OCI-M2 (cell line): ENCODE data around the gene GNAO1.

Source experiments
- DNase-seq: peaks from one replicate; lab custom pipeline; 2025; ENCODE audit not compliant: unreplicated experiment; lab: John Stamatoyannopoulos, UW

The GNAO1 gene

DNA sequence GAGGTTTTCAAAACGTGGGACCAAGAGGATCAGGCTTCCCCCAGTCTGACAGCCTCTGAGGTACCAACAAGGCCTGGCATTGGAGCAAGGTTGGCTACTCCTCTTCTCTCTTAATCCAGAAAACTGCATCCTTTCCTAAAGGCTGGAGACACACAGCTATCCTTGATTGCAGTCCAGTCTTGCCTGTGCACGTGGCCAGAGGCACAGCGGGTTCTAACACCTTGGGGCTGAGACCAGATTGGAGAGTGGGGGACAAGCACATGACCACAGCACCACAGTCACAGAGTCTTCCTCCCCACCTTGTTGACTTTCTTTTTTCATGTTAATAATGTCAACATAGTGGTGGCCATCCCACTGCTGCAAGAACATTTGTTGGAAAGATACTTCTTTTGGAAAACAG, 46.9 kb downstream of the GNAO1 start:
- no peak for DNase-seq

DNA sequence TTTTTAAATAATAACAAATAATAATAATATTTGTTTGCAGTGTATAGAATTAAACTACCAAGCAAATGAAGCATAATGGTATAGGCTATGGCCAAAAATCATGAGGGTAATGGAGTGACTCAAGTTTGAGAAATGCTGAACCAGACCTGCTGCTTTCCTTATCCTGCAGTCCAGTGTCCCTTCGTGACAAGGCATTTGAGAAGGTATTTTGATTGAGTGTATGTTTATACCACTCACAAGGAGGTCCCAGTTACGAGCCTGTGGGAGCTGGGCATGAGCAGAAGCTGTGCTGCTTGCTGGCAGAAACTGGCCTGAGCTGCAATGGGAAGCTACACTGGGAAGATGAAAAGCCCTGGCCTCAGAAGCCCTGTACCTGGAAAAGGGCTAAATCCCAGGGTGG, 50.3 kb downstream of the GNAO1 start:
- DNase-seq = no peak

DNA sequence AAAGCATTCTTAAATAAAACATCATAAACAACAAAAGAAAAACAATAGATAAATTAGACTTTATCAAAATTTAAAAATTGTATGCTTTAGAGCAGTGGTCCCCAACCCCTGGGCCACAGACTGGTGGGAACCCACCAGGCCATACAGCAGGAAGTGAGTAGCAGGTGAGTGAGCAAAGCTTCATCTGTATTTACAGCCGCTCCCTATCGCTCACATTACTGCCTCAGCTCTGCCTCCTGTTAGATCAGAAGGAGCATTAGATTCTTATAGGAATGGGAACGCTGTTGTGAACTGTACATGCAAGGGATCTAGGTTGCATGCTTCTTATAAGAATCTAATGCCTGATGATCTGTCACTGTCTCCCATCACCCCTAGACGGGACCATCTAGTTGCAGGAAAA, 51.5 kb downstream of the GNAO1 start:
- no peak for DNase-seq

DNA sequence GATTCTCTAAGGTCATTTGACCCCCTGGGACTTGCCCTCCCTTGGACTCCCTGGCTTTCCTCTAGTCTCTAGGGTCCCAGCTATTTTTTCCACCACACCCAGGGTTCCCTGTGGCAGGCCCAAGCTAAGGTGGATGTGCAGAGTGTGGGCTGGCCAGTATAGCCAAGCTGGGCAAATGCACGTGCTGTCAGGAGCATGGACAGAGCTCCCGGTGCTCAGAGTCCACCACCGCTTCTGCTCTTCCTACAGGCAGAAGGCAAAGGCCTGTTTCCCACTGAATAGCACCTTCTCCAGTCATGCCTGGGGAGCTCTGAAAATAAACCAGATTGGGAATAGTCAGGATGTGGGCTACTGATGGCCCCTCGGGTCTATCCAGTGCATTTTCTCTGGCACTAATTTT, 53.3 kb downstream of the GNAO1 start:
- DNase-seq = no peak

DNA sequence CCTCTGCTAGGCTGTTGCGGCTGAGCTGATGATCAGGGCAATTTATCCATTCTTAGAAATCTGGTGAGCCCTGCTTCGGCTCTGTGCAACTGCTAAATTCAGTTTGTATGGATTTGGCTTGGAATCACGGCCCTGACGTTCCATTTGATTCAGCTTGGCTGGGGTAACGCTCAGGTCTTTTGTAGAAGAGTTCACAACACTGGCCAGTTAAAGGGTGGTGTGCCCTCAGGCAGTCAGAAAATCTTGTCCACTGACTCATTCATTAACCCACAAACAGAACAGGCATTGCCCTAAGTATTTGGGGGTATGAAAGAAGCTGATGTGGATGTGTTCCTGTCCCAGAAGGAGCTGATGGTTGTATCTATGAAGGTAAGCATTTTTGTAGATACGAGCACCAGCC, 53.9 kb downstream of the GNAO1 start:
- no peak for DNase-seq

DNA sequence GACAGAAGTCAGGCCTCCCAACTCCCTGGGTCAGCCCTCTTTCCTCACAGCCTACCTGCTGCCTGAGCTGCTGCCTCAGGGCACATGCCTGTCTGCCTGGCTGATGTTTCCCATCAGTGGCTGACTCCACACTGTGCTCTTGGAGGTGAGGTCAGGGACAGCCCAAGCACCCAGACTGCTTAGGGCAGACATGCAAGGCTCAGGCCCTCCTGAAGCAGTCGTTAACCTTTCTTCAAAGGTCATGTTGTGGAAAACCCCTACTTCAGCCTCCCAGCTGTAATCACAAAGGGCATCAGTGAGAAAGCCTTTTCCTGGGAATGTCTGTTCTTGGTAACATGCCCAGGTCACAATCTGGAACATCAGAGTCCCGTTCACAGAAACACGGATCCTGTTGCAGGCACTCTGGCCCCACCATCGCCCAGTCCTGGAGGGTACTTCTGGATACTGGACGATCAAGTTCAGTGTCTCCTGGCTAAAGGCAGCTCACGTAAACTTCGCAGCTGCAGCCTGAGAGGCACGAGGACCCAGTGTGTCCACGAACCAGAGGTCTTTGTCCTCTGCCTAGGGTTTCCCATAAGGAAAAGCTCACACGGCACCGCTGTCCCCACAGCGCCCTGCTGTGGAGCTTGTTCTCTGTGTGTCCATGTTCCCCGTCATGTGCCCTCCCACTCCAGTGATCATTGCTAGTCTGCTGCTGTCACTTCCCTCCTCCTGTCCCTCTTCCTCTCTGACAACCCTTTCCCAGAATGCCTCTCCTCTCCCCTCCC, 54.9 kb downstream of the GNAO1 start:
- no peak for DNase-seq

DNA sequence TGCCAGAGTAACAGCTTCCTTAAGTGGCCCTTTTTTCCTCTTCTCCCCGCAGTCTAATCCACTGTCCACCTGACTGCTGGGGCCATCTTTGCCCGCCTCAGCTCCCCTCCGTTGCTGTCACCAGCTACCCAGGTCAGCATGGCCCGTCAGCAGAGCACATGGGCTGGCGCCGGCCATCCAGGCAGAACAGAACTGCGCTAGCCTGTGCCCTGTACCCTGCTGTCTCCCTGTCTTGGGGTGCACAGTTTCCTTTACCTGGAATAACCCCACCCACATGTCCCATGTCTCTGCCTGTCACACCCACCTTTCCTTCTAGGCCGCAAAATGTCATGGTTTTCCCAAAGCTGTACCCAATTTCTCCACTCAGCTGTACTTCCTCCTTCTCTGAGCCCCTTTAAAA, 55.7 kb downstream of the GNAO1 start:
- no peak for DNase-seq

DNA sequence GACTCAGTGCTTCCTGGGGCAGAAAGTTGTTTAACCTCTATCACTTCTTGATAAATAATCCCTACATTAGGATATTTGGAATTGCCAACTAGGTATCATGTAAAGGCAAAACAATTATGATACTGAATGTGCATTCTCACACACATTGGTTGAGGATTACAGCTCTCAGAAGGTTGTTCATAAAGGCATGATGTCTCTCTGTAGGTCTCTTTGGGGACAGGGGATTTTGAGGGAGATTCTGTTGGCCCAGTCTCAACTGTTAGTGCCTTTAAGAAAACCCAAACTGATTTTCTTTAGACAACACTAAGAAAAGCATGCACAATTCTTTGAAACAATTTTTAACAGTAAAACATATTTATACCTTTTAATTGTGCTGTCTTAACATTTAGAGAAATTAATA, 56.5 kb downstream of the GNAO1 start:
- DNase-seq = no peak

DNA sequence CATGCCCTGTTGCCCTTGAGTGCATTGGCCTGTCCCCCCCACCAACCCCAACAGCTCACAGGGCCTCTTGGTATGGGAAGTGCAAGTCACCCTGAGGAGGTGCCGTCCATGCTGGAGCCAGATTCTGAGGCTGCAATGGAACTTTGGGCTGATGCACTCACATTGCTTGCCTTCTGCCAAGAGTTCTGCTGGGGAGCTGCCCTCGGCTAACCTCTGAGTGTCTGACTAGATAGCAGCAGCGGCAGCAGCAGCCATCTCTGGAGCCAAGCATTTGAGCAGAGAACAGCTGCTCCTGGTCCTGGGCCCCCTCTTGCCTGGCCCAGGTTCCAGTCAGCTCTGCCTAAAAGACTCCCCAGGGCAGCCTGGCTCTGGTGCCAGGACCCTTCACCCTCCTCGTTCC, 61.5 kb downstream of the GNAO1 start:
- DNase-seq = no peak

DNA sequence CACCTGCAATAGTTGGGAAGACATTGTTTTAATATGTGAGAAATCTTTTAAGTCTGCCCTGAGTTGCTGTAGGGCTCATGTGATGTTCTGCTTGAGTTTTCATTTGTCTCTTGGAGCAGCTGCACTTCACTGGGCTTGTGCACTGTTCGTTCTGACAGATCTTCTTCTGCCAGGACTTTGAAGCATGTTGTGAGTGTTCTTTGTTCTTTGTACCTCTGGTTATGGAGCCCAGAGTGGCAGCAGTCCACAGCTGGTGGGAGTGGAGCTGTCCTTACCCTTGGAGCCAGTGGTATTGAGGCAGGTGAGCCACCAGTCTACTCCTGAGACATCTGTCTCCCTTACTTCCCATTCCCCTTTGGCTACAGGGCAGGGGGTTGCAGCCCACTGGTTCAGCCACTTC, 64.6 kb downstream of the GNAO1 start:
- DNase-seq = no peak

DNA sequence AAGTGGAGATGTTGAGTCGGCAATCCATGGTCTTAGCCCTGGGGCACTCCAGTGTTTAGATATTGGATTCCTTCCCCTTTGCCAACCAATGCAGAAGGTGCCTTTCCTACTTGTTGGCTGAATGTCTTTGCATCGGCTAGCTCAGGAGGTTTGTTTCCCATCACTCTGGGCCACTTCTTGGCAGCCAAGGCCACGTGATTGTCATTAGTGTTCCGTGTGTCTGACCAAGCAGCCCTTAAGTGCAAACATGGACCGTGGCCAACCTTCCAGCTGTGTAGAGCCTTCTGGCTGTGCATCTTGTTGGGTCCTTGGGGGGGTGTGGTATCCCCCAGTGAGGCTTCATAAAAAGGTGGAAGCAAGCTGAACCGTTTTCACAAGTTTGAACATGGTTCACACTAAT, 66.0 kb downstream of the GNAO1 start:
- DNase-seq = no peak

DNA sequence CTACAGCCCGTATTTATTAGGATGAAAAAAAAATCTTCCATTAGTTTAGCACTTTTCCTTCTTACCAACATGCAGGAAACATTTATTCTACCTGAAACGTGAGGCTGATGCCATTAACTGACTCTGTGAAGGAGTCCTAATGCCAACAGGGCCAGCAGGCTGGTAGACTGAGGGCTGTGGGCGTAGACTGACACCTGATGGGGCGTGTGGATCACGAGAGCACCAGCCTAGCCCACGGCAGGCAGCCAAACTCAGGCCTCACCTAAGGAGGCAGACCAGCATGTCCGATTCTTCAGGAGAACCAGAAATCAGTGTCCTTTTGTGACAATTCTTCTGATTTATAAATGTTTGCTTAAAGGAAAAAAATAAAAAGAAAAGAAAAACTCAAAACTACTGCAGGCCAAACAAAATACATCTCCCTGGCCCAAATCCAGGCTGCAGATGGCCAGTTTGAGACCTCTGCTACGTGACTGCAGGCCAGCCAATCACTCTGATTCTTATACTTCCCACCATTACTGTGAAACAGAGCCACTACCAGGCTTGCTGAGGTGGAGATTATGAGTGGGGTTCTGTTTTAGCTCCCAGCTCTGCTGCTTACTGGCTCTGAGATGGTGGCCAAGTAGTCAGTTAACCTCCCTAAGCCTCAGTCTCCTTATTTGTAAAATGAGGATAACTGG, 66.5 kb downstream of the GNAO1 start:
- no peak for DNase-seq

DNA sequence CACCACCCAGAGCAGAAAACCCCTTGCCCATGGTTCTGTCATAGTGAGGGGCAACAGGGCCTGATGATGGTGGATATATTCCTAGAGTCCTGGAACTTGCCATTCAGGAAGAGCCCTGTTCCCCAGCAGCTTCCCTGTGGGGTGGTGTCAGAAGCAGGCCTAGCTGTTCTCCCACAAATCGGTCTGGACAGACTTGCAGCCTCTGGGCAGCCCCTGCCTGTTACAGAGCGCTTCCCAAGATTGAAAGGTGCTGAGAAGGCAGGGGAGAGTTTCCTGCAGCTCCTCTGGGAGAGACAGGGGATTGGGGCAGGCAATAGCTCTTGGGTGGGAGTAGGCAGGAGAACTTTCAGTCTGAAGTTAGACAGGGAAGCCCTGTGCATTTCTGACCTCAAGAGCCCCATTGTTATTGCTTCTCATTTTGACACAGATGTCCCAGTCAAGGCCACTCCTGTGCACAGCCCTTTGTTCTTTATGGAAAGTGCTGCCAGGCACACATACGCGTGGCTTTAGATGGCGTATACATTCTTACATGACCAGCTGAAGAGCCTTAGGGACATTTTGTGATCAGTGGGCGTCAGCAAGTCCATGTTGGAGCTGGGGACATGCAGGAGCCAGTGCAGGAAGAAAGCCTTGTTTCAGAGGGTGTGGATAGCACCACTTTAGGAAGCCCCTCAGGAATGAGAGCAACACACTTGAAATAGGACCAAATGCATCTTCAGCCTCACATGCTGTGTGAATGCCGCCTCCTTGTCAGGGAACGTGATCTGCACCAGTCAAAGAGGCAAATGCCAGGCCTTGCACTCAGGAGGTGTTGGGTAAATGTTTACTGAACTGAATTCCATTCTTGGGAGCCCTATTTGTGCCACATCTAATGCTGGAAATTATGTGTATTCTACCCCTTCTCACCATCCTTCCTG, 67.5 kb downstream of the GNAO1 start:
- no peak for DNase-seq

DNA sequence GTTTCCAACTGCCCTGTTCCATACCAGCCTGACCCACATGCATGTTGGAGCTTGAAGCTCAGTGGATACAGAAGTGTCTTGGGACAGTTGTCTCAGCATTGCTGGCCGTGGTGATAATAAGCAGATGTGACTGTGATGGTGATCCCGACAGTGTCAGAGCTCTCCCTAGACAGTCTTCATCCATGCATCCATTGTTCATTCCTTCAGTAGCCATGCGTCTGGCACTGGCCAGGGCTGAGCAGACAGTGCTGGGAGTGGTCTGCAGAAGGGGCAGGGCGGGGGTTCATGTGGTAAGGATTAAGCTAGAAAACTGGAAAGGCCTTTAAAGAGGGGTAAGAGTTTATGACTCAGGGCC, 68.1 kb downstream of the GNAO1 start:
- DNase-seq = no peak

DNA sequence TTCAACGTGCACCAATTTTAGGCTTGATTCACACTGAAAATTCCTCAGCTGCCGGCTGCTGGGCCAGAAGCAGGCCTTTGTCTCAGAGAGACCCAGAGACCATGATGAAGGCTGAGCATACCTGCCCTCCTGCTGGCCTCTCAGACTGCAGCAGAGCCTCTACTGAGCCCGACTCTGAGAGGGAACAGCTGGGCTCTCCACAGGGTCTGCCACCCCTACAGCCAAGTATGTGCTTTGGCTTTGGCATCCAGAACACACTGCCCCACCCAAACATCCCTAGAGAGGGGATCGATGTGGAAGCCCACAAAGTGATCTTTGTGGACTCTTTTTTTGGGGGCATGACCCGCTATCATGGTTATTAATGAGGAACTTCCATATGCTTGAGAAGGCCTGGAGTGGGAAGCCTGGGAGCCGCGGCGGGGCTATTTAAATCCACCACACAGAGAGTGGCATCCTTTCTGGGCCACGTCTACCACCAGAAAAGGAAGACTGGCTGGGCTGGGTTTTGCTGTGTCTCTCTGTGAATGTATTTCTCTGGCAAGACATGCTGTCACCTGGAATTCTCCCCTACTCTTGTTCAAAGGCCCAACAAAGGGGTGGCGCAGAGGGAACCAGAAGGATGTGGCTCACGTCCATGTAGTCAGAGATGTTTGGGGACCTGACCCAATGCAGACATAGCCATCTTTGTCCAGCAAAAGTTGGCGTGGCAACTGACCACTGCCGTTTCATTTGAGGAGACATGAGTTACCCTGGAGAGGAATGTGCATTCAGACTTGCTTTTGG, 69.3 kb downstream of the GNAO1 start:
- DNase-seq = no peak

DNA sequence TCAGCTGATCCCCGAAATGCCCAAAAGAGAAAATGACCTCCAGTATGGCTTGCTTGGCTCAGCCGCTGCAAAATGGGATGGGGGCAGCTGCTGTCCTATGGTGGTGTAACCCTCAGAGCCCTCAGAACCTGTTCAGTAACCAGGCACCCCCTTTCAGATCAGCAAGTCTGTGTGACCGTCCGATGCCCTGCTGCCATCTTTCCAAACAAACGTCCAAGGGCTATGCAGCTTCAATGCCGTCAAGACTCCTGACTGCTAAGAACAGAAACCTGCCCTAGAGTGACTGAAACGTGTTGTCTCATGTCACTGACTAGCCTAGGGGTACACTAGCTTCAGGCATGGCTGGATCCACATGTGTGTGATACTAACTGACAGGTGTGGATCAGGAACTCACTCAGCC, 70.4 kb downstream of the GNAO1 start:
- DNase-seq = no peak

DNA sequence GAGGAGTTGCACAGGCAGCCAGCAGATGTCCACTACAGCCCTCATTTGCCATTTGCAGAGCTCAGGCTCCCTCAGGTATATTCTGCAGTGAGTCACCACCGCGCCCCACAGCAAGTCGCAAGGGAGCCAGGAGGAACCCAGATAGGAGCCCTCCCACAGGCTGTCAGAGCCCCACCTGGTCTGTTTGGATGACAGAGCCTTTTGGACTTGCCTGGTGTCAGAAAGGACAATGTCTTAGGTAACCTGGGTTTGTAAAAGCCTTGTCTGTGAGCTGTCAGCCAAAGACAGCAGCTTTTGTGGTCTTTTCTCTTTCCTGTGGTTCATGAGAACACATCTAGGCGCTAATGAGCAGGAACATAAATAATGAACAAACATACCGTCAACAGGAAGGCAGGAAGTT, 70.9 kb downstream of the GNAO1 start:
- DNase-seq = no peak

DNA sequence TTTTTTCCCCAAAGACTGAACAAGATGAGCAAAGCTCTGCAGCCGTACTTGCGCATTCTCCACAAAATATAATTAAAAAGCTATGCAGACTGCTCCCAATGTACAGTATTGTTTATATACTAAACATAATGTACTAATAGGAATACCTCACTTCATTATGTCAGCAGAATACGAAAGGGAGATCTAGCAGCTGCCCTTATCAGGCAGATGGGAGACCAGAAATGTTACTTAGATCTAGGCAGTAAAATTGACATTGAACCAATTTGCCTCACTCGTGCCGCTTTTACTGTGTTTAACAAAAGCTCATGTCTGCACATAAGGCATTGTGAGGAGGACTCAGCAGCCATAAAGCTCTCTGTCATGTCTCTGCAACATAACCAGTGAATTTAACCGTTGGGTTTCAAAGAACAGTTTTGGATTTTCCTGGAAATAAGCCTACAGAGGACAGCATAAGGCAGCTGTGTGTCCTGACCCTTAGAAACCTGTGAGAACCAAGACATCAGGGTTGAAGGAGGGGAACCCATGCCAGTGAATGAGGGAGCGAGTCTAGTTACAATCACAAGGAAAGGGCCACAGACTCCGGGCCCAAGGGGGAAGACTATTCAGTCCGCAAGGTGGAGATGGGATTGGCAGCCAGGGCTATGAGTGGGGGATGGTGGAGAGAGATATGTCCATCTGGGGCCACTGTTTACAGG, 71.4 kb downstream of the GNAO1 start:
- DNase-seq = no peak

DNA sequence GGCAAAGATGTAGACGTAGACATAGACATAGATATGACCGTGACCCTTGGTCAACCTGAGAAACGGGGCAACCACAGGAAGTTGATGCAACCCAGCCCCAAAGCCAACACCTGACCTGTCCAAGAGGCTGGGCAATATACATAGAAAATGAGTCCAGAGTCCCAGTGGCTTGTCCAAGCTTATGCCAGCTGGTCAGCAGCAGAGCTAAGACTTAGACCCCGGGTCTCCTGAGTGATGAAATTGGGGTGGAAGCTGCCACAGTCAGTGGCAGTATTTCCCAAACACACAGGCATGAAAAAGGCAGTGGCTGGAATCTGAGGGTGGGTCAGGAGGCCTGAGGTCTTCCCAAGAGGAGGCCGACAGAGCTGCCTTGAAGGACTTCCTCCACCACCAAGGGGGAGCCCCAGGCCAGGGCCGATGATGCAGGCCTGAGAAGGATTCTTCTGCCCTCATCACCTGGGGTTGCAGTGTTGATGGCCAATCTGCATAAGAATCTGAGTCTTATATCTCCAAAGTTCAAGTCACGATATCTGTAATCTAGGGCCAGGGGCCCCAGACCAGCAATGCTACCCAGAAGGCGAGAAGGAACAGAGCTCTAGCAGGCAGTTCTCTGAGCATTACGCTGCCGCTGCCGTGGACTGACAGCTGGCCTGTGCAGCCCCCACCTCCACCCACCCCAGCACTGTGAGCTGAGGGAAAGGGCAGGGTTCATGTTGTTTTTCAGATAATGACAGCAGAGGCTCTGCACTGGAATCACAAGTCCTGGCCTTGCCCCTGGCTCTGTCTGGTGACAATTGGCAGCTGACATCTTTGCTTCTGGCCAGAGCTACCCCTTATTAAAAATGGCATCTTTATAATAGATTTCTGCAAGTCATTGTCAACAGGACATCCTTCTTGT, 72.7 kb downstream of the GNAO1 start:
- DNase-seq = no peak

DNA sequence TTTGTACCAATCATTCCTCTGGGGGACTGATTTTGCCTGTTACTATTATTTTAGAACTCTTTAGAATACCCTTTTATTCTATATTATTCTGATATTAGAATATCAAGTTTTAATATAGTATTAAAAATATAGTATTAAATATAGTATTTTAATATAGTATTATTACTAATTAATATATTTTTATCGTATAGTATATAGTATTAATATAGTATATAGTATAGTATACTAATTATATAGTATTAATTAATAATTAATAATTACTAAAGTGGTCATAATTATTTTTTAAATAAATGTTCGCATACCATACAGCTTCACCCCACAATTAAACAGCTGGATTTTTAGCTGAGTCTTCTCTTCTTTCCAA, 73.3 kb downstream of the GNAO1 start:
- no peak for DNase-seq
